Liver (tissue), 9 donors: Measurements from ENCODE around the gene DCHS2. TPM values are rescaled to one million over a fixed set of nuclear protein-coding genes. Genes with fewer than 3 reads are reported as not detected.

Experiments used
- DNase-seq: peaks from one replicate; pipeline ENCODE4 v3.0.0-alpha.2; 2017; ENCODE audit warnings: low spot score
- H3K27ac ChIP-seq, 2 donors: one replicate each; pipeline ENCODE4 v1.7.0; 2013; ENCODE audit warnings: inconsistent platforms in 2 of 2, low read length in 2 of 2, control low read depth in 1 of 2, low read depth in 1 of 2, mild to moderate bottlenecking in 1 of 2
- H3K27me3 ChIP-seq, 4 donors: one replicate each; pipeline versions ENCODE4 v1.6.1 to v1.7.0; 2013; ENCODE audit warnings: low read length in 3 of 4, inconsistent platforms in 1 of 4, mild to moderate bottlenecking in 1 of 4, moderate library complexity in 1 of 4; ENCODE audit not compliant: control insufficient read depth in 4 of 4, insufficient read depth in 4 of 4
- H3K36me3 ChIP-seq, 4 donors: one replicate each; pipeline versions ENCODE4 v1.6.1 to v1.7.0; 2013; ENCODE audit warnings: low read length in 3 of 4, mild to moderate bottlenecking in 3 of 4, low read depth in 1 of 4, moderate library complexity in 1 of 4; ENCODE audit not compliant: control insufficient read depth in 4 of 4, insufficient read depth in 3 of 4
- H3K4me1 ChIP-seq, 4 donors: one replicate each; pipeline versions ENCODE4 v1.6.1 to v1.7.0; 2013; ENCODE audit warnings: low read length in 3 of 4, mild to moderate bottlenecking in 3 of 4, moderate library complexity in 1 of 4; ENCODE audit not compliant: control insufficient read depth in 4 of 4, insufficient read depth in 4 of 4
- H3K4me3 ChIP-seq, 3 donors: one replicate each; pipeline versions ENCODE4 v1.6.1 to v1.7.0; 2013; ENCODE audit warnings: low read length in 3 of 3, control low read depth in 1 of 3, low read depth in 1 of 3, mild to moderate bottlenecking in 1 of 3
- H3K9ac ChIP-seq, 2 donors: one replicate each; pipeline ENCODE4 v1.7.0; 2013; ENCODE audit warnings: low read length in 2 of 2, mild to moderate bottlenecking in 2 of 2, moderate library complexity in 2 of 2, control low read depth in 1 of 2, low read depth in 1 of 2
- H3K9me3 ChIP-seq, 4 donors: one replicate each; pipeline versions ENCODE4 v1.6.1 to v1.7.0; 2013; ENCODE audit warnings: low read length in 3 of 4; ENCODE audit not compliant: control insufficient read depth in 4 of 4
- ATF3 ChIP-seq: IDR thresholded peaks from 2 replicates; pipeline ENCODE4 v1.6.1; 2016; ENCODE audit warnings: antibody characterized with exemption
- CTCF ChIP-seq: fragments of 150-350 bp; IDR thresholded peaks from 2 replicates; pipeline ENCODE4 v1.5.1; 2017; ENCODE audit warnings: improper control_type of control experiment, low read depth, low read length; ENCODE audit not compliant: missing input control
- EGR1 ChIP-seq, 2 donors: IDR thresholded peaks; 2 replicates each; pipeline ENCODE4 v1.6.1; 2016 to 2018; ENCODE audit warnings: antibody characterized with exemption in 2 of 2, low read depth in 2 of 2
- FOXA1 ChIP-seq: IDR thresholded peaks from 2 replicates; pipeline ENCODE4 v1.6.1; 2016; ENCODE audit warnings: antibody characterized with exemption
- FOXA2 ChIP-seq: IDR thresholded peaks from 2 replicates; pipeline ENCODE4 v1.6.1; 2016; ENCODE audit warnings: antibody characterized with exemption
- GABPA ChIP-seq, 2 donors: IDR thresholded peaks in 1 of 2; conservative IDR thresholded peaks in 1 of 2; 2 replicates each; pipeline ENCODE4 v1.6.1; 2016; ENCODE audit warnings: antibody characterized with exemption in 2 of 2, mild to moderate bottlenecking in 1 of 2, moderate library complexity in 1 of 2
- HNF4A ChIP-seq, 2 donors: conservative IDR thresholded peaks; 2 replicates each; pipeline ENCODE4 v1.6.1; 2016; ENCODE audit warnings: antibody characterized with exemption in 2 of 2, mild to moderate bottlenecking in 2 of 2
- HNF4G ChIP-seq: IDR thresholded peaks from 2 replicates; pipeline ENCODE4 v1.6.1; 2016; ENCODE audit warnings: antibody characterized with exemption
- JUND ChIP-seq, 2 donors: IDR thresholded peaks; 2 replicates each; pipeline ENCODE4 v1.6.1; 2016; ENCODE audit warnings: antibody characterized with exemption in 2 of 2
- MAX ChIP-seq: IDR thresholded peaks from 2 replicates; pipeline ENCODE4 v1.6.1; 2016; ENCODE audit warnings: antibody characterized with exemption
- NR2F2 ChIP-seq: IDR thresholded peaks from 2 replicates; pipeline ENCODE4 v1.6.1; 2016; ENCODE audit warnings: antibody characterized with exemption
- RAD21 ChIP-seq, 2 donors: IDR thresholded peaks; 2 replicates each; pipeline ENCODE4 v1.6.1; 2016; ENCODE audit warnings: antibody characterized with exemption in 2 of 2, mild to moderate bottlenecking in 2 of 2
- REST ChIP-seq: IDR thresholded peaks from 2 replicates; pipeline ENCODE4 v1.6.1; 2016; ENCODE audit warnings: antibody characterized with exemption, mild to moderate bottlenecking
- RXRA ChIP-seq, 2 donors: IDR thresholded peaks; 2 replicates each; pipeline ENCODE4 v1.6.1; 2017 to 2018; ENCODE audit warnings: antibody characterized with exemption in 2 of 2, mild to moderate bottlenecking in 1 of 2
- SP1 ChIP-seq: IDR thresholded peaks from 2 replicates; pipeline ENCODE4 v1.6.1; 2018; ENCODE audit warnings: antibody characterized with exemption, mild to moderate bottlenecking
- TAF1 ChIP-seq: conservative IDR thresholded peaks from 2 replicates; pipeline ENCODE4 v1.6.1; 2016; ENCODE audit warnings: antibody characterized with exemption, mild to moderate bottlenecking
- YY1 ChIP-seq: IDR thresholded peaks from 2 replicates; pipeline ENCODE4 v1.6.1; 2016; ENCODE audit warnings: antibody characterized with exemption, mild to moderate bottlenecking
- ZBTB33 ChIP-seq: IDR thresholded peaks from 2 replicates; pipeline ENCODE4 v1.6.1; 2016; ENCODE audit warnings: antibody characterized with exemption
- WGBS: extraction: QIAGEN DNeasy Blood & Tissue Kit; methylation state at CpG from one replicate; pipeline ENCODE4 v1.1.7; 2013; 5-methylcytosine and 5-hydroxymethylcytosine counted together
- polyA plus RNA-seq, 2 donors: library from polyadenylated mRNA; stranded (reverse) in 1 of 2; unstranded in 1 of 2; fragments of 200-250 nt in 1 of 2; fragments of >200 nt in 1 of 2; fragmentation: Nextera tagmentation in 1 of 2; extraction: Ambion mirVana in 1 of 2; gene quantifications; one replicate each; pipeline versions ENCODE4 v1.2.1 to v1.2.3, GENCODE V29; 2013 to 2015
- total RNA-seq, 2 donors: library from RNA; depleted of rRNA; stranded (reverse); fragments of >200 nt; gene quantifications; one replicate each; pipeline ENCODE4 v1.2.3, GENCODE V29; 2014
- donor health status: healthy.
- donor health status: healthy.
- donor health status: healthy.
- donor health status: healthy.
- donor health status: healthy.

The DCHS2 gene
- total and polyA plus RNA-seq, 4 donors = 0.07 to 0.50 (median 0.09) TPM; not detected in 1

GRCh38 chr4:154304679-154305078 lies 186.9 kb downstream of the DCHS2 start:
- DNase-seq = no peak
- H3K9me3 ChIP-seq = peaks cover 0 to 3% (median 0%) of the 10 kb centered on the region in 4 donors
- 75% methylated on average over 5 of the region's 5 CpGs for WGBS

More at GRCh38 chr4:154304679-154305078, 186.9 kb downstream of the DCHS2 start:
- peaks cover 0 to 7% (median 0%) of the 10 kb centered on the region in 4 donors for H3K27me3 ChIP-seq
- H3K4me1 ChIP-seq = no peaks in the 10 kb centered on the region
- no peaks in the 10 kb centered on the region for H3K36me3 ChIP-seq
- no peak overlapping the region for H3K27ac ChIP-seq
- no peak overlapping the region for H3K4me3 ChIP-seq
- no peak overlapping the region for H3K9ac ChIP-seq
- TF ChIP-seq NR2F2 (no peak), TAF1 (no peak), ATF3 (no peak), RXRA (IDR thresholded peaks at IDR 0.05) (no peak), YY1 (no peak), FOXA2 (no peak), MAX (no peak), RAD21 (IDR thresholded peaks at IDR 0.05) (no peak), HNF4A (conservative IDR thresholded peaks at IDR 0.05) (no peak), CTCF (no peak), REST (no peak), ZBTB33 (no peak), GABPA (IDR thresholded peaks at IDR 0.05 in 1 of 2, conservative IDR thresholded peaks at IDR 0.05 in 1 of 2) (no peak), SP1 (no peak), EGR1 (IDR thresholded peaks at IDR 0.05; ENCODE audit: low read depth in 2 of 2) (no peak), HNF4G (no peak), JUND (IDR thresholded peaks at IDR 0.05) (no peak), FOXA1 (no peak)
